ENCODE results near the gene GH2.

Gene GH2

DNA sequence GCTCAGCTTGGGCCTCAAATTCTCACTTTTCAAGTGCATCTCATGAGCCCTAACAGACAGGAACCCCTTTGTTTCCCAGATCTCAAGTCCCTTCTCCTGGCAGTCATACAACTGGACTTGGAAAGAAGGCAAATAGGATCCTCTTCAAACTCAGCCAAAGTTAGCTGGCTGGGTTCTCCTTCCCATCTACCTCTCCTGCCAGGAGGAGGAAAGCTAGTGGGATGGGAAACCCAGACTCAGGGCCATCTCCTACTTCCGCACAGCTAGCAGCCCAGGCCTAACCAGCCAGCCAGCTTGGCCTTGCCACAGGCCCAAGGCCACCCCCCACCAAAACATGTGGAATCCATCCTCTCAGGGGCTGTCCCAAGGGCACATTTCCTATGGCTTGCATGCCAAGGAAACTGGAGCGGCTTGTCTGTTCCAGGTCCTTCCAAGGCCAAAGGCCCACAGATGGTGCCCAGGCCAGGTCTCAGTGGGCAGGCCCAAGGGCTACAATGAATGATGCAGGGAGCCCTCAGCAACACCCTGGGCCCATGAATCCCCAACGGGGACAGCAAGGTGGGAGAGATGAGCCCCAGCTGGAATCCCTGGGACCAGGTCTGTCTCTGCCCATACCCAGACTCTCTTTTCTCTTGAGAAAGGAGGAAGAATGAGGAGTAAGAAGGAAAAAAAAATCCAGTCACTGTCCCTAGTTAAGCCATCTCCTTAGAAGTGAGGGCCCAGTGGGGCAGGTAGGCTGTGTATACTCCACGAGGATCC lies 41.0 kb downstream of the GH2 start:
- no peak for TF ChIP-seq EZH2phosphoT487 (IDR thresholded peaks at IDR 0.05; ENCODE audit: borderline replicate concordance)
- no peak for TF ChIP-seq CTCF (conservative IDR thresholded peaks at IDR 0.05; ENCODE audit: low read length)
- Histone ChIP-seq H3K36me3 (ENCODE audit: insufficient read depth, low read length) (peaks cover 6% of the 10 kb centered on the region; the same call in 1 of the 2 replicates), H3K9me3 (ENCODE audit: insufficient read depth, low read depth, low read length) (no peaks in the 10 kb centered on the region), H4K20me1 (ENCODE audit: insufficient read depth, low read length, poor library complexity, severe bottlenecking) (peaks cover 40% of the 10 kb centered on the region), H2AFZ (ENCODE audit: low read length) (no peak overlapping the region), H3K79me2 (ENCODE audit: insufficient read depth, low read length) (peaks cover 66% of the 10 kb centered on the region), H3K4me1 (ENCODE audit: insufficient read depth, low read length, poor library complexity, severe bottlenecking) (peaks cover 46% of the 10 kb centered on the region), H3F3A (ENCODE audit: low read depth) (peaks cover 10% of the 10 kb centered on the region), H3K27me3 (ENCODE audit: insufficient read depth, low read length, poor library complexity, severe bottlenecking) (no peaks in the 10 kb centered on the region), H3K9me2 (replicated peaks; ENCODE audit: low read depth, low read length) (no peaks in the 10 kb centered on the region), H3K9ac (ENCODE audit: low read depth, low read length, poor library complexity, severe bottlenecking) (peak overlapping the region; percentile 97), H3K4me2 (ENCODE audit: low read depth, low read length, poor library complexity, severe bottlenecking) (peak overlapping the region; percentile 85), H3K4me3 (ENCODE audit: low read length, poor library complexity, severe bottlenecking) (peak overlapping the region; percentile 89)

- Histone ChIP-seq H3K4me2 (ENCODE audit: low read depth, low read length, poor library complexity, severe bottlenecking) (peak overlapping the region; percentile 85), H3K4me1 (ENCODE audit: insufficient read depth, low read length, poor library complexity, severe bottlenecking) (peaks cover 42% of the 10 kb centered on the region), H3K27me3 (ENCODE audit: insufficient read depth, low read length, poor library complexity, severe bottlenecking) (no peaks in the 10 kb centered on the region), H3F3A (ENCODE audit: low read depth) (peaks cover 4% of the 10 kb centered on the region; the same call in 1 of the 2 replicates), H3K4me3 (ENCODE audit: low read length, poor library complexity, severe bottlenecking) (peak overlapping the region; percentile 89), H3K9me2 (replicated peaks; ENCODE audit: low read depth, low read length) (no peaks in the 10 kb centered on the region), H3K9me3 (ENCODE audit: insufficient read depth, low read depth, low read length) (no peaks in the 10 kb centered on the region), H3K79me2 (ENCODE audit: insufficient read depth, low read length) (peaks cover 85% of the 10 kb centered on the region), H4K20me1 (ENCODE audit: insufficient read depth, low read length, poor library complexity, severe bottlenecking) (peaks cover 40% of the 10 kb centered on the region), H3K9ac (ENCODE audit: low read depth, low read length, poor library complexity, severe bottlenecking) (peak overlapping the region; percentile 97), H3K36me3 (ENCODE audit: insufficient read depth, low read length) (peaks cover 21% of the 10 kb centered on the region; the same call in 1 of the 2 replicates), H2AFZ (ENCODE audit: low read length) (no peak overlapping the region)
- no peak for TF ChIP-seq CTCF (conservative IDR thresholded peaks at IDR 0.05; ENCODE audit: low read length)
- TF ChIP-seq EZH2phosphoT487 (IDR thresholded peaks at IDR 0.05; ENCODE audit: borderline replicate concordance), result no peak
Measured at GRCh38 chr17:63838631-63839171, 43.0 kb downstream of the GH2 start.

DNA sequence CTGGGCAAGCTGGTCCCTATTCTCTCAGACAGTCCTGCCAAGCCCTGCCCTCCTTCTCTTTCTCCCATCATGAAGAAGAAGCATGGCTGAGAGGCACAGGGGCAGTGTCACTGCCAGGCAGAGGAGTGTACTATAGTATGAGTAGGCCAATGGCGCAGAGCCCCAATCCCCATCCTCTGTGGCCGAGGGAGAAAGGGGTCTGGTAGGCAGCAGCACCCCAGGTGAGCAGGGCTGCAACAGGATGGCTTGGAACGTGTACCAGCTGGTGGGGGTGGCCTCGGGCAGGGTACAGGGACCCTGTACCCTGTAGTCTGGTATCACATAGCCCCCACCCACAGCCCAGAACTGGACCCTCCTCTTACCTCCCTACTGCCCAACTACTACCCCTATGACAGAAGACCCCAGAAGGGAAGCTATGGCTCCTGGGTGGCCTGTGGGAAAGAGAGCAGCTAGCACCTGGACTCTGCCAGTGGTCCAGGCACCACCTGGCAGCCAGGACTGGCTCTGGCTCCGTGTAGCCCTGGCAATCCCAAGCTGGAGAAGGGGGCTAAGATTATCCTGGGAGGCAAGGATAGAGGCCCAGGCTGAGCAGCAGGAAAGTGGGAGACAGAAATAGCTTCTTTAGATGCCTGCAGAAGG lies 43.7 kb downstream of the GH2 start:
- Histone ChIP-seq H3K27me3 (ENCODE audit: insufficient read depth, low read length, poor library complexity, severe bottlenecking) (no peaks in the 10 kb centered on the region), H3K36me3 (ENCODE audit: insufficient read depth, low read length) (peaks cover 27% of the 10 kb centered on the region; the same call in 1 of the 2 replicates), H3K4me3 (ENCODE audit: low read length, poor library complexity, severe bottlenecking) (peak overlapping the region; percentile 89), H2AFZ (ENCODE audit: low read length) (no peak overlapping the region), H3K9me2 (replicated peaks; ENCODE audit: low read depth, low read length) (no peaks in the 10 kb centered on the region), H3K4me1 (ENCODE audit: insufficient read depth, low read length, poor library complexity, severe bottlenecking) (peaks cover 41% of the 10 kb centered on the region), H3F3A (ENCODE audit: low read depth) (no peaks in the 10 kb centered on the region), H4K20me1 (ENCODE audit: insufficient read depth, low read length, poor library complexity, severe bottlenecking) (peaks cover 40% of the 10 kb centered on the region), H3K9ac (ENCODE audit: low read depth, low read length, poor library complexity, severe bottlenecking) (peak overlapping the region; percentile 97), H3K9me3 (ENCODE audit: insufficient read depth, low read depth, low read length) (no peaks in the 10 kb centered on the region), H3K4me2 (ENCODE audit: low read depth, low read length, poor library complexity, severe bottlenecking) (peak overlapping the region; percentile 85), H3K79me2 (ENCODE audit: insufficient read depth, low read length) (peaks cover 89% of the 10 kb centered on the region)
- TF ChIP-seq EZH2phosphoT487 (IDR thresholded peaks at IDR 0.05; ENCODE audit: borderline replicate concordance) (no peak), CTCF (conservative IDR thresholded peaks at IDR 0.05; ENCODE audit: low read length) (no peak)
